AG09309 (cell line): ENCODE data around the gene COL18A1.
A peak's percentile ranks its signal among the peaks of the same experiment; 100 is the strongest.

Experiments used
- DNase-seq: peaks from one replicate; pipeline ENCODE4 v3.0.0-alpha.2; 2010; ENCODE audit warnings: low read depth
- H3K4me3 ChIP-seq: 2 replicates; pipeline ENCODE4 v1.5.1; 2011; ENCODE audit warnings: mild to moderate bottlenecking, low read depth, low read length, moderate library complexity; ENCODE audit not compliant: control insufficient read depth
- CTCF ChIP-seq: IDR thresholded peaks from 2 replicates; pipeline ENCODE4 v1.5.1; 2011; ENCODE audit warnings: mild to moderate bottlenecking, low read depth, low read length, inconsistent platforms; ENCODE audit not compliant: insufficient read depth, control insufficient read depth; ENCODE audit errors: missing control alignments

COL18A1 gene

GRCh38 chr21:45424854-45425795, 20.2 kb downstream of the COL18A1 start:
- DNase-seq: no peak
- no peak overlapping the region for H3K4me3 ChIP-seq
- no peak for TF ChIP-seq CTCF

GRCh38 chr21:45427331-45428271, 22.6 kb downstream of the COL18A1 start:
- DNase-seq: peak; percentile 57
- no peak overlapping the region for H3K4me3 ChIP-seq

GRCh38 chr21:45428534-45428933, 23.6 kb downstream of the COL18A1 start:
- TF ChIP-seq CTCF: no peak
- DNase-seq: no peak

More at GRCh38 chr21:45427331-45428271, 22.6 kb downstream of the COL18A1 start:
- no peak for TF ChIP-seq CTCF

GRCh38 chr21:45429221-45430175, 24.5 kb downstream of the COL18A1 start:
- DNase-seq: no peak
- H3K4me3 ChIP-seq: no peak overlapping the region
- no peak for TF ChIP-seq CTCF

More at GRCh38 chr21:45428534-45428933, 23.6 kb downstream of the COL18A1 start:
- no peak overlapping the region for H3K4me3 ChIP-seq

GRCh38 chr21:45430521-45431501, 25.8 kb downstream of the COL18A1 start:
- DNase-seq: no peak
- TF ChIP-seq CTCF: no peak

More at GRCh38 chr21:45430521-45431501, 25.8 kb downstream of the COL18A1 start:
- H3K4me3 ChIP-seq: no peak overlapping the region
